ENCODE results near the gene CYP2A6. TPM values are rescaled to one million over a fixed set of nuclear protein-coding genes. Genes with fewer than 3 reads are reported as not detected.
"Not testable (repeated sequence)": the region's sequence is repeated elsewhere in the genome, so short reads cannot be mapped to it uniquely, and the experiment has no call there.

Gene CYP2A6
- total and polyA plus RNA-seq, 2 of the 4 experiments (the other 2 are of a cell fraction), result not detected

DNA sequence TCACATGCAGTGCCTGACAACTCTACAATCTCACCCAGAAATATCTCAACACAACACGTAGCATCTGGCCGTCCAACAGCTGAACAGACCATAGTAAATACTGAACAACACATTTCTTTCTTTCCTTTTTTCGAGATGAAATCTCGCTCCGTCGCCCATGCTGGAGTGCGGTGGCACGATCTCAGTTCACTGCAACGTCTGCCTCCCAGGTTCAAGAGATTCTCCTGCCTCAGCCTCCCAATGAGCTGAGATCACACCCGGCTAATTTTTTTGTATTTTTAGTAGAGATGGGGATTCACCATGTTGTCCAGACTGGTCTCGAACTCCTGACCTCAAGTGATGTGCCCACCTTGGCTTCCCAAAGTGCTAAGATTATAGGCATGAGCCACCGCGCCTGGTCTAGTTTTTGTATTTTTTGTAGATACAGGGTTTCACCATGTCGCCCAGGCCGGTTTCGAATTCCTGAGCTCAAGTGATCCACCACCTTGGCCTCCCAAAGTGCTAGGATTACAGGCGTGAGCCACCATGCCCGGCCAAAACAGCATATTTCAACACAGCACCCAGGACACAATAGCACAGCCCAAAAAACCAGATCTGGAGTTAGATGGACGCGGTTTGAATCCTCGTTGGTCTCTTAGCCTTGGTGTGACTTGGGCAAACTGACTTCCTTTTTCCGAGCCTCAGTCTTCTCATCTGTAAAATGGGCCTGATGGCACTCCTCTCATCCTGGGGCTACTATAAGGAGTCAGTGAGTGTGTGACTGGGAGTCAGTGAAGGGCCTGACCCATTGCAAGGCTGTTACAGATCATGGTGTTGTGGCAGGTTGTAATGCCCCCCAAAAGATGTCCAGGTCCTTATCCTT, 22.6 kb downstream of the CYP2A6 start:
- no peak overlapping the region for H2BK20ac ChIP-seq (ENCODE audit: low read depth, low read length)
- TF ChIP-seq NFE2L2 (IDR thresholded peaks at IDR 0.05; ENCODE audit: low read depth, low read length) (no peak), BHLHE40 (IDR thresholded peaks at IDR 0.05; ENCODE audit: low read depth, low read length) (no peak), CHD1 (IDR thresholded peaks at IDR 0.05; ENCODE audit: low read depth, low read length) (no peak), RFX5 (IDR thresholded peaks at IDR 0.05; ENCODE audit: low read depth, low read length) (no peak)
- TF ChIP-seq, protein P1, sequence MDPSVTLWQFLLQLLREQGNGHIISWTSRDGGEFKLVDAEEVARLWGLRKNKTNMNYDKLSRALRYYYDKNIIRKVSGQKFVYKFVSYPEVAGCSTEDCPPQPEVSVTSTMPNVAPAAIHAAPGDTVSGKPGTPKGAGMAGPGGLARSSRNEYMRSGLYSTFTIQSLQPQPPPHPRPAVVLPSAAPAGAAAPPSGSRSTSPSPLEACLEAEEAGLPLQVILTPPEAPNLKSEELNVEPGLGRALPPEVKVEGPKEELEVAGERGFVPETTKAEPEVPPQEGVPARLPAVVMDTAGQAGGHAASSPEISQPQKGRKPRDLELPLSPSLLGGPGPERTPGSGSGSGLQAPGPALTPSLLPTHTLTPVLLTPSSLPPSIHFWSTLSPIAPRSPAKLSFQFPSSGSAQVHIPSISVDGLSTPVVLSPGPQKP (IDR thresholded peaks at IDR 0.05; ENCODE audit: borderline replicate concordance, low read depth, low read length), result no peak
- POLR2A ChIA-PET (ENCODE audit: unreplicated experiment), result no interaction called here
- H3K23ac ChIP-seq (ENCODE audit: low read depth, low read length), result no peak overlapping the region
- no peaks in the 10 kb centered on the region for H3K9me3 ChIP-seq (ENCODE audit: control insufficient read depth, insufficient read depth, low read length)
- intact Hi-C loops (cut with micrococcal nuclease), result no loop called here
- no peaks in the 10 kb centered on the region for H3K27me3 ChIP-seq (ENCODE audit: control insufficient read depth, insufficient read depth, low read length)
- no peaks in the 10 kb centered on the region for H4K20me1 ChIP-seq (ENCODE audit: insufficient read depth, low read length)
- no peak overlapping the region for H4K5ac ChIP-seq (ENCODE audit: low read depth, low read length)
- in situ Hi-C loops (cut with MboI; ENCODE audit: low sequenced_read_pairs), result no loop called here
- no peak overlapping the region for H2AK5ac ChIP-seq (ENCODE audit: low read depth, low read length)
- peaks cover 11% of the 10 kb centered on the region for H3K4me1 ChIP-seq (ENCODE audit: control insufficient read depth, insufficient read depth, low read length)
- H3K79me1 ChIP-seq (ENCODE audit: low read depth in 1 of 2, low read length in 2 of 2), result peaks cover 0 to 8% of the 10 kb centered on the region in 2 experiments; a peak in 1 of 4 replicates
- no peak for ATAC-seq (ENCODE audit: low read depth)
- peaks cover 15% of the 10 kb centered on the region for H3K36me3 ChIP-seq (ENCODE audit: control insufficient read depth, insufficient read depth, low read length)
- no peak overlapping the region for H3K14ac ChIP-seq (replicated peaks; ENCODE audit: low read depth, low read length)
- CTCF ChIA-PET, result no interaction called here
- H3K18ac ChIP-seq (ENCODE audit: low read depth, low read length), result no peak overlapping the region
- H3K4ac ChIP-seq (ENCODE audit: low read depth, low read length), result no peak overlapping the region
- no peak overlapping the region for H3K4me2 ChIP-seq (ENCODE audit: low read depth, low read length)
- no peak overlapping the region for H2BK120ac ChIP-seq (ENCODE audit: low read depth, low read length)
- WGBS, 2 experiments (ENCODE audit: extremely low coverage in 2 of 2, insufficient read length in 1 of 2), result 86% methylated on average over 6 of the region's 22 CpGs; no CpG with 5 or more reads in 1 of the 2 experiments
- no peak overlapping the region for H3K56ac ChIP-seq (ENCODE audit: extremely low read depth, insufficient read depth, low read length)
- H3K4me3 ChIP-seq (ENCODE audit: insufficient read depth, low read depth, low read length), result no peak overlapping the region
- no peak overlapping the region for H2BK15ac ChIP-seq (ENCODE audit: low read depth, low read length)
- H3K9ac ChIP-seq (ENCODE audit: low read depth, low read length), result no peak overlapping the region
- dilution Hi-C loops (cut with HindIII; ENCODE audit: low sequenced_read_pairs, unreplicated experiment), result no loop called here
- DNase-seq, result no peak
- H4K8ac ChIP-seq (ENCODE audit: low read depth in 2 of 2, low read length in 2 of 2), result no peak overlapping the region
- no peak overlapping the region for H2AFZ ChIP-seq (replicated peaks; ENCODE audit: low read length, poor library complexity)
- no peak overlapping the region for H2BK5ac ChIP-seq (ENCODE audit: low read depth, low read length, poor library complexity, severe bottlenecking)
- H2AK9ac ChIP-seq (replicated peaks; ENCODE audit: low read depth, low read length, poor library complexity), result no peak overlapping the region
- H3K27ac ChIP-seq (ENCODE audit: insufficient read depth, low read length), result no peak overlapping the region
- H4K91ac ChIP-seq (ENCODE audit: insufficient read depth, low read depth, low read length), result no peak overlapping the region
- BruUV-seq (replicated peaks), result no TSS peak
- H3K9me1 ChIP-seq (ENCODE audit: insufficient read depth, low read length), result peaks cover 7% of the 10 kb centered on the region; the same call in 1 of the 2 replicates

DNA sequence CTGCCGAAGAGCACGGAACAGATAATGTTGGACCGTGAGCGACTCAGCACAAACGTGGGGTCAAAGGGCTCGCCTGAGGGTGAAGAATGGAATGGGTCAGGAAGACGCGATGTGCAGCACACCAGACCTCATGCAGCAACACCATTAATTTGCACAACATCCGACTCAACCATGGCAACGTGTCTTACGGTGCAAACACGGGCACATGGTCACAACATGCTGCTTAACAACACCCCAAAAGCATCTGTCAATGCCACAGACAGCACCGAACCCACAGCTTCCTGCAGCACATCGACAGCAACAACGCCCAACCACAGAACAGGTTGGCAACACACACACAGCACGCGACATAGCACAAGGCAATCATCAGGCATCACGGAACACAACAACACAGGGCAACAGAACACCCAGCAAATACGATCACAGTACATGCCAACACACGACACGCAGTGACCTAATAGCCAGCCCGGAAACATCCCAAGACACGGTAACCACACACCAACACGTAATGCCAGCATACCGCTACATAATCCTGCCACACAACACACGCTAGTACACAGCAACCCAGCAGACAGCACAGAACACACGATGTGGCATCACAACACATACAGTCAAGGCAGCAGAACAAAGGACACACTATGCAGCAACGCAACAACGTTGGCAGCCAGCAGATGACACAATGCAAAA, 23.4 kb downstream of the CYP2A6 start:
- TSS peak; percentile 14 for BruUV-seq (replicated peaks)
- H4K5ac ChIP-seq (ENCODE audit: low read depth, low read length); H2AK9ac ChIP-seq (replicated peaks; ENCODE audit: low read depth, low read length, poor library complexity); DNase-seq; H3K9me3 ChIP-seq (ENCODE audit: control insufficient read depth, insufficient read depth, low read length); intact Hi-C loops (cut with micrococcal nuclease); H2AFZ ChIP-seq (replicated peaks; ENCODE audit: low read length, poor library complexity); H3K4me3 ChIP-seq (ENCODE audit: insufficient read depth, low read depth, low read length); ATAC-seq (ENCODE audit: low read depth); H3K9me1 ChIP-seq (ENCODE audit: insufficient read depth, low read length); in situ Hi-C loops (cut with MboI; ENCODE audit: low sequenced_read_pairs); H3K4ac ChIP-seq (ENCODE audit: low read depth, low read length); dilution Hi-C loops (cut with HindIII; ENCODE audit: low sequenced_read_pairs, unreplicated experiment); H3K56ac ChIP-seq (ENCODE audit: extremely low read depth, insufficient read depth, low read length); H3K79me1 ChIP-seq (ENCODE audit: low read depth in 1 of 2, low read length in 2 of 2); POLR2A ChIA-PET (ENCODE audit: unreplicated experiment); H3K27ac ChIP-seq (ENCODE audit: insufficient read depth, low read length); H2BK5ac ChIP-seq (ENCODE audit: low read depth, low read length, poor library complexity, severe bottlenecking); H2AK5ac ChIP-seq (ENCODE audit: low read depth, low read length); H4K91ac ChIP-seq (ENCODE audit: insufficient read depth, low read depth, low read length); H2BK15ac ChIP-seq (ENCODE audit: low read depth, low read length); H3K27me3 ChIP-seq (ENCODE audit: control insufficient read depth, insufficient read depth, low read length); H3K14ac ChIP-seq (replicated peaks; ENCODE audit: low read depth, low read length); CTCF ChIA-PET; H3K18ac ChIP-seq (ENCODE audit: low read depth, low read length); H2BK20ac ChIP-seq (ENCODE audit: low read depth, low read length); H2BK120ac ChIP-seq (ENCODE audit: low read depth, low read length); H4K8ac ChIP-seq (ENCODE audit: low read depth in 2 of 2, low read length in 2 of 2); H3K23ac ChIP-seq (ENCODE audit: low read depth, low read length); H3K9ac ChIP-seq (ENCODE audit: low read depth, low read length); H4K20me1 ChIP-seq (ENCODE audit: insufficient read depth, low read length); H3K4me2 ChIP-seq (ENCODE audit: low read depth, low read length): not testable (repeated sequence)
- WGBS, 2 experiments (ENCODE audit: extremely low coverage in 2 of 2, insufficient read length in 1 of 2), result 95% methylated on average over 13 of the region's 29 CpGs; no CpG with 5 or more reads in 1 of the 2 experiments
- peaks cover 15% of the 10 kb centered on the region for H3K36me3 ChIP-seq (ENCODE audit: control insufficient read depth, insufficient read depth, low read length)
- peaks cover 15% of the 10 kb centered on the region for H3K4me1 ChIP-seq (ENCODE audit: control insufficient read depth, insufficient read depth, low read length)

Measured in IMR-90 (cell line).